Heart left ventricle (tissue), 16 donors: ENCODE data around the gene C2orf92. TPM values are rescaled to one million over a fixed set of nuclear protein-coding genes. Genes with fewer than 3 reads are reported as not detected.
"Not testable (repeated sequence)": the region's sequence is repeated elsewhere in the genome, so short reads cannot be mapped to it uniquely, and the experiment has no call there.

Source experiments
- ATAC-seq, 4 donors: fragments of 200-7000 bp; cut with Tn5 transposase; one replicate each; pipeline ENCODE4 v1.9.1; 2020 to 2022; ENCODE audit warnings: moderate library complexity in 4 of 4, mild to moderate bottlenecking in 3 of 4, moderate number of reproducible peaks in 1 of 4
- DNase-seq, 5 donors: peaks; one replicate each; pipeline ENCODE4 v3.0.0-alpha.2; 2020
- H3K27ac ChIP-seq, 12 donors: fragments of 200-600 bp; sonication (generic) in 4 of 12; one replicate each; pipeline versions ENCODE4 v1.5.0 to v1.8.0; 2016 to 2022; ENCODE audit warnings: mild to moderate bottlenecking in 2 of 12
- H3K27me3 ChIP-seq, 9 donors: fragments of 200-600 bp; sonication (generic) in 2 of 9; one replicate each; pipeline versions ENCODE4 v1.5.1 to v1.8.0; 2016 to 2022; ENCODE audit warnings: mild to moderate bottlenecking in 3 of 9
- H3K36me3 ChIP-seq, 9 donors: fragments of 200-600 bp; sonication (generic) in 2 of 9; one replicate each; pipeline versions ENCODE4 v1.5.0 to v1.8.0; 2018 to 2022; ENCODE audit warnings: mild to moderate bottlenecking in 2 of 9
- H3K4me1 ChIP-seq, 12 donors: fragments of 200-600 bp; sonication (generic) in 4 of 12; one replicate each; pipeline versions ENCODE4 v1.5.0 to v1.8.0; 2016 to 2022; ENCODE audit warnings: mild to moderate bottlenecking in 3 of 12
- H3K4me3 ChIP-seq, 12 donors: fragments of 200-600 bp; sonication (generic) in 4 of 12; one replicate each; pipeline versions ENCODE4 v1.5.0 to v1.8.0; 2017 to 2022; ENCODE audit warnings: mild to moderate bottlenecking in 9 of 12, moderate library complexity in 4 of 12
- H3K9me3 ChIP-seq, 12 donors: fragments of 200-600 bp; sonication (generic) in 4 of 12; one replicate each; pipeline versions ENCODE4 v1.5.0 to v1.8.0; 2016 to 2022; ENCODE audit warnings: mild to moderate bottlenecking in 1 of 12
- CTCF ChIP-seq, 12 donors: fragments of 200-600 bp; sonication (generic) in 4 of 12; IDR thresholded peaks; one replicate each; pipeline versions ENCODE4 v1.5.0 to v1.8.0; 2018 to 2022; ENCODE audit warnings: antibody characterized with exemption in 12 of 12, mild to moderate bottlenecking in 5 of 12
- POLR2A ChIP-seq, 2 donors: fragments of 450-650 bp; IDR thresholded peaks; one replicate each; pipeline ENCODE4 v1.6.1; 2017; ENCODE audit warnings: antibody characterized with exemption in 2 of 2, mild to moderate bottlenecking in 2 of 2, moderate library complexity in 2 of 2
- WGBS, 4 donors: extraction: QIAGEN DNeasy Blood & Tissue Kit in 2 of 4; methylation state at CpG; one replicate each; pipeline versions ENCODE4 v1.1.5 to v1.1.7; 2013 to 2018; 5-methylcytosine and 5-hydroxymethylcytosine counted together
- intact Hi-C, 10 donors: fragments of 100-400 bp; cut with DNase I; formaldehyde crosslinking; loops; one replicate each; pipeline versions ENCODE4 v1.11.1 to v1.14.2; 2022
- polyA plus RNA-seq, 2 donors: library from polyadenylated mRNA; stranded (reverse); fragments of 200-250 nt; gene quantifications; one replicate each; pipeline ENCODE4 v1.2.3, GENCODE V29; 2013
- total RNA-seq, 9 donors: library from RNA; depleted of rRNA in 2 of 9; stranded (reverse); fragments of >200 nt in 2 of 9; fragmentation: NEBNext Ultra II Directional in 3 of 9; extraction: Animal tissue kit (Norgen Biotek cat#: 25700) in 3 of 9; gene quantifications; one replicate each; pipeline versions ENCODE4 v1.1.0 to v1.2.4, GENCODE V29; 2016 to 2023
- donor health status: ischemic (EF 13 %, LVEDD 7.1; RV severe dilation, severe dysfunction).
- donor health status: healthy with polysubstance abuse.
- donor health status: DM: no; HTN: yes; CAD: no.
- donor health status: DM: no; HTN: no; CAD: no.
- donor health status: ischemic (EF 25% LVEDD 6.9; RV normal size, moderate dysfunction).
- donor health status: ischemic (EF 25% LVEDD 5.7; RV mildly dilated, moderate dysfunction).
- donor health status: healthy.
- donor health status: DM: yes; HTN: yes; CAD: no.
- donor health status: ischemic (EF 35%, LVEDD 5.7; RV mildly dilated, moderate dysfunction).
- donor health status: nonischemic (EF 11% LVEDD 7.7; RV severe dilation, severe dysfunction).
- donor health status: DM: yes; HTN: yes; CAD: no.
- donor health status: PGD.
- donor health status: ischemic (EF 29% LVEDD 5.4; RV normal size, mild dysfunction).
- donor health status: nonischemic (EF 23%, LVEDD 6.1; RV moderate dilation, normal function).

Gene C2orf92
- total and polyA plus RNA-seq, 11 donors: 0.89 to 11.0 (median 2.4) TPM

GRCh38 chr2:97711394-97711711 lies 41.8 kb downstream of the C2orf92 start:
- H3K4me3 ChIP-seq: no peak overlapping the region
- no peaks in the 10 kb centered on the region for H3K36me3 ChIP-seq
- no peaks in the 10 kb centered on the region for H3K27me3 ChIP-seq
- WGBS, 4 donors: 89 to 93% (median 91%) methylated on average over 6 of the region's 6 CpGs
- ATAC-seq (no peak), DNase-seq (peak in 1 of 5 donors; percentile 4)
- TF ChIP-seq POLR2A (IDR thresholded peaks at IDR 0.05) (no peak), CTCF (IDR thresholded peaks at IDR 0.05) (no peak)
- H3K4me1 ChIP-seq: peaks cover 0 to 9% (median 0%) of the 10 kb centered on the region in 12 donors
- intact Hi-C loops: loop anchor here in 4 of 10 donors (2.0 to 5.0 kb wide), 3 partner anchors 35 to 676 kb away; no protein-coding TSS in a partner anchor
- H3K9me3 ChIP-seq: no peaks in the 10 kb centered on the region
- H3K27ac ChIP-seq: no peak overlapping the region

- DNase-seq, H3K4me3 ChIP-seq, H3K36me3 ChIP-seq, ATAC-seq, H3K27me3 ChIP-seq, H3K9me3 ChIP-seq, H3K4me1 ChIP-seq: not testable (repeated sequence)
- peak overlapping the region in 1 of 12 donors; percentile 79 for H3K27ac ChIP-seq
- WGBS, 4 donors: 63 to 84% (median 70%) methylated on average over 9 of the region's 9 CpGs
- intact Hi-C loops: loop anchor here in 3 of 10 donors (5.0 kb wide), 2 partner anchors 35 to 675 kb away; no protein-coding TSS in a partner anchor
These were observed 42.7 kb downstream of the C2orf92 start for GRCh38 chr2:97712175-97712574.

- DNase-seq (peak in 1 of 5 donors; percentile 21), ATAC-seq (no peak)
- intact Hi-C loops: loop anchor here in 3 of 10 donors (5.0 kb wide), 2 partner anchors 35 to 675 kb away; no protein-coding TSS in a partner anchor
- no peak for TF ChIP-seq POLR2A (IDR thresholded peaks at IDR 0.05)
- no peak for TF ChIP-seq CTCF (IDR thresholded peaks at IDR 0.05)
- 55 to 68% (median 64%) methylated on average over 10 to 11 of the region's 11 CpGs for WGBS, 4 donors
- Histone ChIP-seq H3K27ac (peak overlapping the region in 1 of 12 donors; percentile 79), H3K27me3 (no peaks in the 10 kb centered on the region), H3K4me3 (peak overlapping the region in 1 of 12 donors; percentile 52), H3K4me1 (peaks cover 0 to 9% (median 0%) of the 10 kb centered on the region in 12 donors), H3K36me3 (no peaks in the 10 kb centered on the region), H3K9me3 (no peaks in the 10 kb centered on the region)
These were observed 43.3 kb downstream of the C2orf92 start for GRCh38 chr2:97712693-97713295.

- 69 to 88% (median 75%) methylated on average over 11 to 21 of the region's 21 CpGs for WGBS, 4 donors
- peak within 1 kb of the TSS in 1 of 12 donors; percentile 79 for H3K27ac ChIP-seq
- intact Hi-C loops: loop anchor here in 3 of 10 donors (5.0 kb wide), 2 partner anchors 34 to 674 kb away; no protein-coding TSS in a partner anchor
- H3K27me3 ChIP-seq: no peaks in the 10 kb centered on the region
- peaks cover 0 to 9% (median 0%) of the 10 kb centered on the region in 12 donors for H3K4me1 ChIP-seq
- H3K36me3 ChIP-seq: no peaks in the 10 kb centered on the region
- TF ChIP-seq CTCF (IDR thresholded peaks at IDR 0.05) (no peak), POLR2A (IDR thresholded peaks at IDR 0.05) (no peak)
- H3K4me3 ChIP-seq: peak within 1 kb of the TSS in 1 of 12 donors; percentile 52
- no peak for ATAC-seq
- no peaks in the 10 kb centered on the region for H3K9me3 ChIP-seq
- peak in 2 of 5 donors; percentile 23 to 63 for DNase-seq
These were observed 44.0 kb downstream of the C2orf92 start, which contains the start of gene ZAP70 for GRCh38 chr2:97713296-97714083. TSS of gene ZAP70 (plus strand) at chr2:97713576. CDS start at chr2:97724037, 10,461 bp downstream.
